ENCODE data around the gene TMEM63A. TPM values are rescaled to one million over a fixed set of nuclear protein-coding genes. Genes with fewer than 3 reads are reported as not detected.
"Not testable (repeated sequence)": the region's sequence is repeated elsewhere in the genome, so short reads cannot be mapped to it uniquely, and the experiment has no call there.

TMEM63A gene
- polyA plus RNA-seq, 10 donors: 15.6 to 41.8 (median 22.4) TPM

DNA sequence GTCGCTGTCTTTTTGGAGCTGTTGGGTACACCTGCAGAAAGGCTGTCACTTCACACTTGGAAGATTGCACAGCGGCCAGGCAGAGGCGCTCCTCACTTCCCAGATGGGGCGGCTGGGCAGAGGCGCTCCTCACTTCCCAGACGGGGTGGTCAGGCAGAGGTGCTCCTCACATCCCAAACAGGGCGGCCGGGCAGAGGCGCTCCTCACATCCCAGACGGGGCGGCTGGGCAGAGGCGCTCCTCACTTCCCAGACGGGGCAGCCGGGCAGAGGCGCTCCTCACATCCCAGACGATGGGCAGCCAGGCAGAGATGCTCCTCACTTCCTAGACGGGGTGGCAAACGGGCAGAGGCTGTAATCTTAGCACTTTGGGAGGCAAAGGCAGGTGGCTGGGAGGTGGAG lies 86.1 kb downstream of the TMEM63A start:
- not testable (repeated sequence) for DNase-seq

Other genes starting within 250 kb of the TMEM63A start
- gene ENAH, start 229.3 kb downstream of the TMEM63A start, polyA plus RNA-seq (ENCODE audit: insufficient read length in 10 of 10): 100 to 1,000 TPM; 115 to 167 (median 133) TPM
- gene SRP9, start 104.6 kb downstream of the TMEM63A start, polyA plus RNA-seq (ENCODE audit: insufficient read length in 10 of 10): 100 to 1,000 TPM; 180 to 250 (median 213) TPM
- 10 to 100 TPM; 27.8 to 43.3 (median 32.3) TPM for gene EPHX1, start 72.3 kb downstream of the TMEM63A start, polyA plus RNA-seq (ENCODE audit: insufficient read length in 10 of 10)
- gene LEFTY1, start 6.8 kb upstream of the TMEM63A start, polyA plus RNA-seq (ENCODE audit: insufficient read length in 10 of 10): under 1 TPM in 8 of 10 donors, not detected in 2; 0.18 to 0.48 (median 0.31) TPM
- gene PYCR2, start 41.9 kb upstream of the TMEM63A start, polyA plus RNA-seq (ENCODE audit: insufficient read length in 10 of 10): 10 to 100 TPM; 26.9 to 37.7 (median 32.3) TPM
- gene LEFTY2, start 58.8 kb upstream of the TMEM63A start, polyA plus RNA-seq (ENCODE audit: insufficient read length in 10 of 10): 1 to 10 TPM; 2.1 to 6.7 (median 3.6) TPM
- gene SDE2, start 117.0 kb upstream of the TMEM63A start, polyA plus RNA-seq (ENCODE audit: insufficient read length in 10 of 10): 10 to 100 TPM; 11.7 to 17.4 (median 14.8) TPM
- 100 to 1,000 TPM; 631 to 870 (median 684) TPM for gene H3-3A, start 180.3 kb upstream of the TMEM63A start, polyA plus RNA-seq (ENCODE audit: insufficient read length in 10 of 10)